OCI-LY1 (cell line): ENCODE results near the gene CTBP2.
A peak's percentile ranks its signal among the peaks of the same experiment; 100 is the strongest.

Source experiments
- H2AFZ ChIP-seq: fragments of 200-600 bp; sonication (generic), shearing (Covaris generic); 2 replicates; pipeline ENCODE4 v1.6.0; 2014; ENCODE audit warnings: antibody characterized with exemption, mild to moderate bottlenecking, low read length
- H3F3A ChIP-seq: fragments of 200-600 bp; sonication (generic), shearing (Covaris generic); 2 replicates; pipeline ENCODE4 v1.6.0; 2014; ENCODE audit warnings: mild to moderate bottlenecking, antibody characterized with exemption, low read length, moderate library complexity; ENCODE audit not compliant: insufficient read depth
- H3K27ac ChIP-seq: fragments of 200-600 bp; sonication (generic); 2 replicates; pipeline ENCODE4 v1.5.1; 2014; ENCODE audit warnings: low read length, mixed run types, mild to moderate bottlenecking, low read depth; ENCODE audit not compliant: poor library complexity, severe bottlenecking
- H3K27me3 ChIP-seq: fragments of 200-600 bp; sonication (generic); 2 replicates; pipeline ENCODE4 v1.6.0; 2014; ENCODE audit warnings: antibody characterized with exemption, mild to moderate bottlenecking, low read length, moderate library complexity; ENCODE audit not compliant: insufficient read depth
- H3K36me3 ChIP-seq: fragments of 200-600 bp; sonication (generic); 2 replicates; pipeline ENCODE4 v1.6.1; 2014; ENCODE audit warnings: mild to moderate bottlenecking, antibody characterized with exemption, low read length, moderate library complexity, mixed read lengths; ENCODE audit not compliant: insufficient read depth
- H3K4me1 ChIP-seq: fragments of 200-600 bp; sonication (generic); 2 replicates; pipeline ENCODE4 v1.5.1; 2014; ENCODE audit warnings: mild to moderate bottlenecking, low read length, moderate library complexity; ENCODE audit not compliant: insufficient read depth, severe bottlenecking
- H3K4me2 ChIP-seq: fragments of 200-600 bp; sonication (generic), shearing (Covaris generic); 2 replicates; pipeline ENCODE4 v1.6.1; 2014; ENCODE audit warnings: low read length
- H3K4me3 ChIP-seq: fragments of 200-600 bp; sonication (generic); 2 replicates; pipeline ENCODE4 v1.5.1; 2014; ENCODE audit warnings: low read length, low read depth, mild to moderate bottlenecking, mixed read lengths; ENCODE audit not compliant: poor library complexity, severe bottlenecking
- H3K79me2 ChIP-seq: fragments of 200-600 bp; shearing (Covaris generic); 2 replicates; pipeline ENCODE4 v1.6.1; 2016; ENCODE audit warnings: mixed run types, low read length, mixed read lengths; ENCODE audit not compliant: insufficient read depth
- H3K9ac ChIP-seq: fragments of 200-600 bp; sonication (generic), shearing (Covaris generic); 2 replicates; pipeline ENCODE4 v1.6.1; 2014; ENCODE audit warnings: mild to moderate bottlenecking, low read length, mixed read lengths
- H3K9me2 ChIP-seq: fragments of 200-600 bp; sonication (generic), shearing (Covaris generic); 2 replicates; pipeline ENCODE4 v1.6.1; 2014; ENCODE audit warnings: low read depth, mild to moderate bottlenecking, low read length, mixed read lengths
- H3K9me3 ChIP-seq: fragments of 200-600 bp; shearing (Covaris generic); 2 replicates; pipeline ENCODE4 v1.6.1; 2014; ENCODE audit warnings: low read length, mixed read lengths
- H4K20me1 ChIP-seq: fragments of 200-600 bp; sonication (generic), shearing (Covaris generic); 2 replicates; pipeline ENCODE4 v1.6.0; 2016; ENCODE audit warnings: mild to moderate bottlenecking, low read length; ENCODE audit not compliant: insufficient read depth
- EZH2 ChIP-seq: fragments of 200-600 bp; sonication (generic), shearing (Covaris generic); IDR thresholded peaks from 2 replicates; pipeline ENCODE4 v1.8.0; 2017; ENCODE audit warnings: borderline replicate concordance, mixed run types, mild to moderate bottlenecking, antibody characterized with exemption, low read length, moderate library complexity, mixed read lengths
- TF ChIP-seq, protein P1 (sequence below): fragments of 200-600 bp; sonication (generic), shearing (Covaris generic); IDR thresholded peaks from 2 replicates; pipeline ENCODE4 v1.5.1; 2017; ENCODE audit warnings: mild to moderate bottlenecking, antibody characterized with exemption, low read length, moderate library complexity, mixed read lengths

Gene CTBP2

DNA sequence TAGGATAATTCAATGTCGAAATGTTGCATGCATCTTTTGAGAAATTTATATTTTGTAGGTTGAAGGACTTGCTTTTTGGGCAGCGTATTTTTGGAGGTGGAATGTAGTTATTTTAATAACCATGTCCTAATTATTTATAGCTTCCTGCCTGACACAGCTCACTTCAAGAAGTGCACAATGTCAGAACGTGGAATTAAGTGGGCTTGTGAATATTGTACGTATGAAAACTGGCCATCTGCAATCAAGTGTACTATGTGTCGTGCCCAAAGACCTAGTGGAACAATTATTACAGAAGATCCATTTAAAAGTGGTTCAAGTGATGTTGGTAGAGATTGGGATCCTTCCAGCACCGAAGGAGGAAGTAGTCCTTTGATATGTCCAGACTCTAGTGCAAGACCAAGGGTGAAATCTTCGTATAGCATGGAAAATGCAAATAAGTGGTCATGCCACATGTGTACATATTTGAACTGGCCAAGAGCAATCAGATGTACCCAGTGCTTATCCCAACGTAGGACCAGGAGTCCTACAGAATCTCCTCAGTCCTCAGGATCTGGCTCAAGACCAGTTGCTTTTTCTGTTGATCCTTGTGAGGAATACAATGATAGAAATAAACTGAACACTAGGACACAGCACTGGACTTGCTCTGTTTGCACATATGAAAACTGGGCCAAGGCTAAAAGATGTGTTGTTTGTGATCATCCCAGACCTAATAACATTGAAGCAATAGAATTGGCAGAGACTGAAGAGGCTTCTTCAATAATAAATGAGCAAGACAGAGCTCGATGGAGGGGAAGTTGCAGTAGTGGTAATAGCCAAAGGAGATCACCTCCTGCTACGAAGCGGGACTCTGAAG lies 217.8 kb downstream of the CTBP2 start:
- Histone ChIP-seq H3K9me3 (no peaks in the 10 kb centered on the region), H3K79me2 (peaks cover 79% of the 10 kb centered on the region), H3F3A (no peaks in the 10 kb centered on the region; the same call in 1 of the 2 replicates), H3K9me2 (no peaks in the 10 kb centered on the region), H2AFZ (no peak overlapping the region), H3K4me1 (peaks cover 25% of the 10 kb centered on the region), H3K27me3 (no peaks in the 10 kb centered on the region), H3K4me3 (no peak overlapping the region), H4K20me1 (no peaks in the 10 kb centered on the region), H3K9ac (no peak overlapping the region), H3K27ac (peak overlapping the region; percentile 54), H3K36me3 (peaks cover 18% of the 10 kb centered on the region; the same call in 1 of the 2 replicates), H3K4me2 (peak overlapping the region; percentile 15; the same call in 1 of the 2 replicates)
- TF ChIP-seq EZH2 = no peak
- TF ChIP-seq, protein P1, sequence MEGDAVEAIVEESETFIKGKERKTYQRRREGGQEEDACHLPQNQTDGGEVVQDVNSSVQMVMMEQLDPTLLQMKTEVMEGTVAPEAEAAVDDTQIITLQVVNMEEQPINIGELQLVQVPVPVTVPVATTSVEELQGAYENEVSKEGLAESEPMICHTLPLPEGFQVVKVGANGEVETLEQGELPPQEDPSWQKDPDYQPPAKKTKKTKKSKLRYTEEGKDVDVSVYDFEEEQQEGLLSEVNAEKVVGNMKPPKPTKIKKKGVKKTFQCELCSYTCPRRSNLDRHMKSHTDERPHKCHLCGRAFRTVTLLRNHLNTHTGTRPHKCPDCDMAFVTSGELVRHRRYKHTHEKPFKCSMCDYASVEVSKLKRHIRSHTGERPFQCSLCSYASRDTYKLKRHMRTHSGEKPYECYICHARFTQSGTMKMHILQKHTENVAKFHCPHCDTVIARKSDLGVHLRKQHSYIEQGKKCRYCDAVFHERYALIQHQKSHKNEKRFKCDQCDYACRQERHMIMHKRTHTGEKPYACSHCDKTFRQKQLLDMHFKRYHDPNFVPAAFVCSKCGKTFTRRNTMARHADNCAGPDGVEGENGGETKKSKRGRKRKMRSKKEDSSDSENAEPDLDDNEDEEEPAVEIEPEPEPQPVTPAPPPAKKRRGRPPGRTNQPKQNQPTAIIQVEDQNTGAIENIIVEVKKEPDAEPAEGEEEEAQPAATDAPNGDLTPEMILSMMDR = no peak

DNA sequence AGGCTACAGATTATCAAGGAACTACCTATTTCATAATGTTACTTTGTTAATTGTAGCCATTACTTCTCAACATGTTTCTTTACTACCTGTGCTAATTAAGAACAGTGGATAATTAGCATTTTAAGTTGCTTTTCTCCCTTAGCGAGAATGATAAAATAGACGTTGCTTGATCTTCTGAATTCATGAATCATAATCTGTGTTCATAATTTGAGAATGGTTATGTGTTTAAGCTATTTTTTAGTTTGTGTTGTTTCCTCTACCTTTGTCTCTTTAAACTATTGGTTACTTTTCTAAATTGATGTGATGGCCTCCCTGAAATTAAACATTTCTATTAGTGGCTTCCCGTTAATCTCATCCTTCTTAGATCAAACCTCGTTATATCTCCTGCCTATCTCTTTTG lies 218.5 kb downstream of the CTBP2 start, which contains the start of gene ZRANB1:
Gene ZRANB1 (plus strand): TSS at position 301 of the 400 bp plus-strand sequence. CDS start 371 bp downstream, outside the sequence.
- Histone ChIP-seq H3F3A (no peaks in the 10 kb centered on the region; the same call in 1 of the 2 replicates), H3K4me1 (peaks cover 25% of the 10 kb centered on the region), H3K27me3 (no peaks in the 10 kb centered on the region), H3K9me2 (no peaks in the 10 kb centered on the region), H4K20me1 (no peaks in the 10 kb centered on the region), H3K4me2 (peak within 1 kb of the TSS; percentile 15; the same call in 1 of the 2 replicates), H3K9me3 (no peaks in the 10 kb centered on the region), H2AFZ (no peak within 1 kb of the TSS), H3K79me2 (peaks cover 80% of the 10 kb centered on the region), H3K4me3 (no peak within 1 kb of the TSS), H3K27ac (peak within 1 kb of the TSS; percentile 54), H3K36me3 (peaks cover 12% of the 10 kb centered on the region; the same call in 1 of the 2 replicates), H3K9ac (no peak within 1 kb of the TSS)
- TF ChIP-seq, protein P1 = no peak
- TF ChIP-seq EZH2 = no peak

DNA sequence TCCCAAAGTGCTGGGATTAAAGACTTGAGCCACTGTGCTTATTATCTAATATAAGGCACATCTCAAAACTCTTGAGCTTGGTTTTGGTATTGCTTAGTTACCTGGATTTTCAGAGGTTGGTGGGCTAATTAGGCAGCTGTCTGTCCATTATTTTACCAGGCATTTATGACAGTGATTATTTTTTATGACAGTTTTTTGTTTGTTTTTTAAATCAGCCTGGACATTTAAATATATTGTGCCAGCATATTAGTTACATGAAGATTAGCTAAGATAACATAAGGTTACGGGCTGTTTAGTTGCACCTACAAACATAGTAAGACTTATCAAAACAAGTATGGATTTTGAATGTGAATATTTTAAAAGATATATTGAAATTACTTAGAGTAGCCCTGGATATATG lies 221.1 kb downstream of the CTBP2 start:
- no peaks in the 10 kb centered on the region for H3K27me3 ChIP-seq
- TF ChIP-seq, protein P1 = no peak
- TF ChIP-seq EZH2 = no peak
- peaks cover 85% of the 10 kb centered on the region for H3K79me2 ChIP-seq
- no peaks in the 10 kb centered on the region for H3K9me2 ChIP-seq
- no peak overlapping the region for H2AFZ ChIP-seq
- H3K36me3 ChIP-seq = peaks cover 5% of the 10 kb centered on the region; the same call in 1 of the 2 replicates
- no peaks in the 10 kb centered on the region for H4K20me1 ChIP-seq
- H3K4me2 ChIP-seq = no peak overlapping the region
- no peak overlapping the region for H3K4me3 ChIP-seq
- peaks cover 25% of the 10 kb centered on the region for H3K4me1 ChIP-seq
- no peaks in the 10 kb centered on the region for H3K9me3 ChIP-seq
- H3K27ac ChIP-seq = no peak overlapping the region
- H3K9ac ChIP-seq = no peak overlapping the region
- H3F3A ChIP-seq = no peaks in the 10 kb centered on the region; the same call in 1 of the 2 replicates
